ENCODE results near the gene GTF2F2. TPM values are rescaled to one million over a fixed set of nuclear protein-coding genes. Genes with fewer than 3 reads are reported as not detected.
A peak's percentile ranks its signal among the peaks of the same experiment; 100 is the strongest.

GTF2F2 gene
- total and polyA plus RNA-seq, 2 donors (not counting 3 experiments of a cell fraction or from before 2014, with no cell fraction given): 7.5 to 23.6 TPM

GRCh38 chr13:45206340-45206739, 86.0 kb downstream of the GTF2F2 start:
- peak; percentile 79 for FAIRE-seq
- Histone ChIP-seq H3K4me1 (ENCODE audit: control insufficient read depth, extremely low read depth, insufficient read depth, low read length) (peaks cover 23% of the 10 kb centered on the region), H3K9me3 (replicated peaks; ENCODE audit: control insufficient read depth, insufficient read depth, low read length) (no peaks in the 10 kb centered on the region), H3K27me3 (ENCODE audit: control insufficient read depth in 2 of 2, insufficient read depth in 2 of 2, low read length in 2 of 2) (no peaks in the 10 kb centered on the region), H3K4me2 (ENCODE audit: insufficient read depth, low read length) (peak overlapping the region; percentile 72), H3K27ac (ENCODE audit: insufficient read depth, low read depth, low read length) (peak overlapping the region; percentile 88), H3K9me1 (replicated peaks; ENCODE audit: control insufficient read depth, extremely low read depth, insufficient read depth, low read length) (no peaks in the 10 kb centered on the region), H3K36me3 (ENCODE audit: control insufficient read depth in 2 of 2, extremely low read depth in 1 of 2, insufficient read depth in 2 of 2, low read length in 2 of 2) (no peaks in the 10 kb centered on the region), H4K20me1 (replicated peaks; ENCODE audit: control insufficient read depth, extremely low read depth, insufficient read depth, low read length) (no peaks in the 10 kb centered on the region), H2AFZ (ENCODE audit: low read depth, low read length) (no peak overlapping the region), H3K79me2 (ENCODE audit: control insufficient read depth, insufficient read depth, low read length) (no peaks in the 10 kb centered on the region), H3K4me3 (replicated peaks in 1 of 3; ENCODE audit: insufficient read depth in 1 of 3, low read depth in 1 of 3, low read length in 3 of 3) (no peak overlapping the region), H3K9ac (replicated peaks; ENCODE audit: extremely low read depth, insufficient read depth, low read length) (peak overlapping the region; percentile 56)
- intact Hi-C loops (cut with micrococcal nuclease) (loop anchor here (5.0 kb wide), 1 partner anchor 84 kb away; the partner anchor contains the start of gene GTF2F2), dilution Hi-C loops (cut with MboI; ENCODE audit: extremely low pct_ligation_motif_present, low sequenced_read_pairs) (no loop called here)
- ChIA-PET POLR2A (no interaction called here), CTCF (interaction anchor here (1.0 to 2.6 kb wide), 5 partner anchors 13 to 160 kb away, joined by 3 to 7 read pairs (median 3); no protein-coding TSS in a partner anchor)
- BruUV-seq (replicated peaks): no TSS peak
- peak; percentile 84 for DNase-seq (ENCODE audit: low read depth, low spot score)
- TF ChIP-seq JUN (IDR thresholded peaks at IDR 0.05; ENCODE audit: borderline replicate concordance, insufficient read depth, insufficient read length, low read depth) (peak; percentile 89), FOS (IDR thresholded peaks at IDR 0.05; ENCODE audit: borderline replicate concordance, insufficient read depth, low read length) (peak; percentile 90), EZH2 (IDR thresholded peaks at IDR 0.05; ENCODE audit: borderline replicate concordance, low read depth, low read length, severe bottlenecking) (no peak)

DNA sequence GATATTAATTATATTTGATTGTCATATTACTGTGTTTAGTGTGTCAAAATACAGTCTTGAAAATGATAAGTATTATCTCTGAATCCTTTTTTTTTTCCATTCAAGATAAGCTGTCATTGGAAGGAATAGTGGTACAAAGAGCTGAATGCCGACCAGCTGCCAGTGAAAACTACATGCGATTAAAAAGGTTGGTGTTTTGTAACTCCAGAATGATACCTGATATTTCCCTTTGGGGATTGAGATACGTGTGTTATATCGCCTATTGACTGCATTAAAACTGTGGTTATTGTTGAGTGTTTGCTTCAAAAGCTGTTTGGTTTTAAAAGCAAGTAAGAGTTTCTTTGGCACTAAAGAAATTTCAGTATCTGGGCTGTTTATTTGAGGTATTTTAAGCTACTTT, 87.0 kb downstream of the GTF2F2 start:
- Histone ChIP-seq H2AFZ (ENCODE audit: low read depth, low read length) (no peak overlapping the region), H4K20me1 (replicated peaks; ENCODE audit: control insufficient read depth, extremely low read depth, insufficient read depth, low read length) (no peaks in the 10 kb centered on the region), H3K4me3 (replicated peaks in 1 of 3; ENCODE audit: insufficient read depth in 1 of 3, low read depth in 1 of 3, low read length in 3 of 3) (no peak overlapping the region), H3K79me2 (ENCODE audit: control insufficient read depth, insufficient read depth, low read length) (no peaks in the 10 kb centered on the region), H3K9me3 (replicated peaks; ENCODE audit: control insufficient read depth, insufficient read depth, low read length) (no peaks in the 10 kb centered on the region), H3K4me1 (ENCODE audit: control insufficient read depth, extremely low read depth, insufficient read depth, low read length) (peaks cover 23% of the 10 kb centered on the region), H3K27ac (ENCODE audit: insufficient read depth, low read depth, low read length) (peak overlapping the region; percentile 88), H3K27me3 (ENCODE audit: control insufficient read depth in 2 of 2, insufficient read depth in 2 of 2, low read length in 2 of 2) (no peaks in the 10 kb centered on the region), H3K36me3 (ENCODE audit: control insufficient read depth in 2 of 2, extremely low read depth in 1 of 2, insufficient read depth in 2 of 2, low read length in 2 of 2) (no peaks in the 10 kb centered on the region), H3K9me1 (replicated peaks; ENCODE audit: control insufficient read depth, extremely low read depth, insufficient read depth, low read length) (no peaks in the 10 kb centered on the region), H3K4me2 (ENCODE audit: insufficient read depth, low read length) (peak overlapping the region; percentile 63), H3K9ac (replicated peaks; ENCODE audit: extremely low read depth, insufficient read depth, low read length) (peak overlapping the region; percentile 56)
- TF ChIP-seq POLR2AphosphoS5 (IDR thresholded peaks at IDR 0.05; ENCODE audit: insufficient read depth, low read depth, low read length) (no peak), POLR2A (IDR thresholded peaks at IDR 0.05; ENCODE audit: low read depth, low read length) (no peak), MYC (IDR thresholded peaks at IDR 0.05; ENCODE audit: low read depth, low read length) (no peak), EZH2 (IDR thresholded peaks at IDR 0.05; ENCODE audit: borderline replicate concordance, low read depth, low read length, severe bottlenecking) (no peak), FOS (IDR thresholded peaks at IDR 0.05; ENCODE audit: borderline replicate concordance, insufficient read depth, low read length) (no peak), GATA2 (IDR thresholded peaks at IDR 0.05; ENCODE audit: insufficient read depth, insufficient read length, low read depth, low read length) (no peak), JUN (IDR thresholded peaks at IDR 0.05; ENCODE audit: borderline replicate concordance, insufficient read depth, insufficient read length, low read depth) (no peak)
- TF ChIP-seq, protein P1, sequence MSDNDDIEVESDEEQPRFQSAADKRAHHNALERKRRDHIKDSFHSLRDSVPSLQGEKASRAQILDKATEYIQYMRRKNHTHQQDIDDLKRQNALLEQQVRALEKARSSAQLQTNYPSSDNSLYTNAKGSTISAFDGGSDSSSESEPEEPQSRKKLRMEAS (IDR thresholded peaks at IDR 0.05; ENCODE audit: insufficient read depth, insufficient read length): no peak
- no TSS peak for BruUV-seq (replicated peaks)
- intact Hi-C loops (cut with micrococcal nuclease): loop anchor here (5.0 kb wide), 1 partner anchor 85 kb away; the partner anchor contains the start of gene GTF2F2
- FAIRE-seq (no peak), DNase-seq (ENCODE audit: low read depth, low spot score) (no peak)
- CTCF ChIA-PET: interaction anchor here (1.0 to 2.6 kb wide), 7 partner anchors 10 to 161 kb away, joined by 3 to 7 read pairs (median 4); no protein-coding TSS in a partner anchor
- dilution Hi-C loops (cut with MboI; ENCODE audit: extremely low pct_ligation_motif_present, low sequenced_read_pairs): no loop called here
- POLR2A ChIA-PET: no interaction called here
